Natural killer cell (primary cell): ENCODE data around the gene MAP2K5. TPM values are rescaled to one million over a fixed set of nuclear protein-coding genes. Genes with fewer than 3 reads are reported as not detected.

Experiments
- ATAC-seq, 3 donors: fragments of 150-1000 bp in 2 of 3; fragments of 200-7000 bp in 1 of 3; cut with Tn5 transposase; 1 replicate in 1 of 3; 2 replicates in 2 of 3; pipeline ENCODE4 v1.10.0; 2021; ENCODE audit warnings: mild to moderate bottlenecking in 2 of 3, moderate library complexity in 2 of 3
- DNase-seq, 2 donors: peaks; one replicate each; pipeline versions ENCODE4 v3.0.0 to v3.0.0-alpha.2; 2013 to 2021; ENCODE audit warnings: mixed read lengths in 1 of 2
- H3K27ac ChIP-seq: one replicate; pipeline ENCODE4 v1.5.1; 2013; ENCODE audit warnings: mild to moderate bottlenecking, low read length
- H3K27me3 ChIP-seq: one replicate; pipeline ENCODE4 v1.6.1; 2013; ENCODE audit warnings: low read length; ENCODE audit not compliant: control insufficient read depth, insufficient read depth
- H3K36me3 ChIP-seq: one replicate; pipeline ENCODE4 v1.6.1; 2013; ENCODE audit warnings: low read length; ENCODE audit not compliant: control insufficient read depth, insufficient read depth
- H3K4me1 ChIP-seq: one replicate; pipeline ENCODE4 v1.6.1; 2013; ENCODE audit warnings: low read length; ENCODE audit not compliant: control insufficient read depth, insufficient read depth
- H3K4me3 ChIP-seq: one replicate; pipeline ENCODE4 v1.5.1; 2013; ENCODE audit warnings: low read length
- H3K9me3 ChIP-seq: one replicate; pipeline ENCODE4 v1.6.1; 2013; ENCODE audit warnings: low read length; ENCODE audit not compliant: control insufficient read depth, insufficient read depth
- H3K27ac Mint-ChIP-seq, 2 donors: one replicate each; pipeline ENCODE4 v1.8.0; 2022; ENCODE audit warnings: mild to moderate bottlenecking in 2 of 2, mixed read lengths in 2 of 2, moderate library complexity in 1 of 2
- H3K27me3 Mint-ChIP-seq, 2 donors: one replicate each; pipeline ENCODE4 v1.8.0; 2022; ENCODE audit warnings: low read depth in 2 of 2, mixed read lengths in 2 of 2
- H3K36me3 Mint-ChIP-seq: one replicate; pipeline ENCODE4 v1.8.0; 2022; ENCODE audit warnings: mixed read lengths
- H3K4me1 Mint-ChIP-seq, 2 donors: one replicate each; pipeline ENCODE4 v1.8.0; 2022; ENCODE audit warnings: mixed read lengths in 2 of 2
- H3K4me3 Mint-ChIP-seq: one replicate; pipeline ENCODE4 v1.8.0; 2022; ENCODE audit warnings: mild to moderate bottlenecking, moderate library complexity, mixed read lengths
- H3K9me3 Mint-ChIP-seq, 2 donors: one replicate each; pipeline ENCODE4 v1.8.0; 2022; ENCODE audit warnings: mixed read lengths in 2 of 2
- CTCF ChIP-seq: fragments of 200-600 bp; IDR thresholded peaks from one replicate; pipeline ENCODE4 v1.8.0; 2022; ENCODE audit warnings: antibody characterized with exemption
- WGBS: methylation state at CpG from one replicate; pipeline ENCODE4 v1.1.7; 2013; ENCODE audit warnings: missing lambda C conversion rate; ENCODE audit not compliant: insufficient coverage; 5-methylcytosine and 5-hydroxymethylcytosine counted together
- intact Hi-C: fragments of 100-400 bp; cut with micrococcal nuclease; formaldehyde crosslinking; loops from one replicate; pipeline ENCODE4 v1.14.2; 2022
- total RNA-seq, 4 donors: library from RNA; stranded (reverse); fragments of 120-200 nt in 1 of 4; gene quantifications; one replicate each; pipeline versions ENCODE4 v1.2.3 to v1.2.4, GENCODE V29; 2013 to 2022

MAP2K5 gene
- total RNA-seq, 3 donors from 2014 or later (not counting 1 experiment from before 2014, with no cell fraction given): 25.6 to 32.6 (median 29.2) TPM

GRCh38 chr15:67843571-67844387 lies 301.3 kb downstream of the MAP2K5 start:
- 91% methylated on average over 6 of the region's 7 CpGs for WGBS
- Histone ChIP-seq H3K27ac (no peak overlapping the region), H3K27me3 (no peaks in the 10 kb centered on the region), H3K4me3 (no peak overlapping the region), H3K9me3 (no peaks in the 10 kb centered on the region), H3K36me3 (no peaks in the 10 kb centered on the region), H3K4me1 (peaks cover 11% of the 10 kb centered on the region)
- Mint-ChIP-seq H3K36me3 (peaks cover 6% of the 10 kb centered on the region), H3K4me3 (no peak overlapping the region), H3K9me3 (no peaks in the 10 kb centered on the region), H3K27me3 (peaks cover 8 to 11% of the 10 kb centered on the region in 2 donors), H3K27ac (no peak overlapping the region), H3K4me1 (peaks cover 21 to 22% of the 10 kb centered on the region in 2 donors)
- DNase-seq (no peak), ATAC-seq (no peak)
- no peak for TF ChIP-seq CTCF
- intact Hi-C loops: loop anchor here (5.0 to 10.0 kb wide), 3 partner anchors 434 to 971 kb away; partner anchors contain the start of gene FEM1B

GRCh38 chr15:67845974-67846373 lies 303.5 kb downstream of the MAP2K5 start:
- Histone ChIP-seq H3K36me3 (no peaks in the 10 kb centered on the region), H3K4me1 (peaks cover 5% of the 10 kb centered on the region), H3K27ac (no peak overlapping the region), H3K9me3 (no peaks in the 10 kb centered on the region), H3K27me3 (no peaks in the 10 kb centered on the region), H3K4me3 (no peak overlapping the region)
- DNase-seq (no peak), ATAC-seq (no peak)
- intact Hi-C loops: loop anchor here (10.0 kb wide), 1 partner anchor 969 kb away; no protein-coding TSS in a partner anchor
- H3K4me3 Mint-ChIP-seq: no peak overlapping the region
- H3K27ac Mint-ChIP-seq: no peak overlapping the region
- peaks cover 12 to 14% of the 10 kb centered on the region in 2 donors for H3K27me3 Mint-ChIP-seq
- 89% methylated on average over 5 of the region's 5 CpGs for WGBS
- H3K9me3 Mint-ChIP-seq: no peaks in the 10 kb centered on the region
- no peak for TF ChIP-seq CTCF
- no peaks in the 10 kb centered on the region for H3K36me3 Mint-ChIP-seq
- H3K4me1 Mint-ChIP-seq: peaks cover 5% of the 10 kb centered on the region in 2 donors

GRCh38 chr15:67849538-67849937 lies 307.0 kb downstream of the MAP2K5 start:
- DNase-seq (no peak), ATAC-seq (no peak)
- TF ChIP-seq CTCF: no peak
- Histone ChIP-seq H3K9me3 (no peaks in the 10 kb centered on the region), H3K27ac (no peak overlapping the region), H3K4me1 (no peaks in the 10 kb centered on the region), H3K36me3 (no peaks in the 10 kb centered on the region), H3K4me3 (no peak overlapping the region), H3K27me3 (no peaks in the 10 kb centered on the region)
- Mint-ChIP-seq H3K4me1 (no peaks in the 10 kb centered on the region), H3K36me3 (no peaks in the 10 kb centered on the region), H3K4me3 (no peak overlapping the region), H3K27ac (no peak overlapping the region), H3K9me3 (no peaks in the 10 kb centered on the region), H3K27me3 (peaks cover 15 to 20% of the 10 kb centered on the region in 2 donors)
- intact Hi-C loops: loop anchor here (10.0 kb wide), 1 partner anchor 965 kb away; no protein-coding TSS in a partner anchor
- 100% methylated on average over 1 of the region's 1 CpG for WGBS
